ENCODE measurements around the gene DAB2IP.
A peak's percentile ranks its signal among the peaks of the same experiment; 100 is the strongest.

DAB2IP gene

DNA sequence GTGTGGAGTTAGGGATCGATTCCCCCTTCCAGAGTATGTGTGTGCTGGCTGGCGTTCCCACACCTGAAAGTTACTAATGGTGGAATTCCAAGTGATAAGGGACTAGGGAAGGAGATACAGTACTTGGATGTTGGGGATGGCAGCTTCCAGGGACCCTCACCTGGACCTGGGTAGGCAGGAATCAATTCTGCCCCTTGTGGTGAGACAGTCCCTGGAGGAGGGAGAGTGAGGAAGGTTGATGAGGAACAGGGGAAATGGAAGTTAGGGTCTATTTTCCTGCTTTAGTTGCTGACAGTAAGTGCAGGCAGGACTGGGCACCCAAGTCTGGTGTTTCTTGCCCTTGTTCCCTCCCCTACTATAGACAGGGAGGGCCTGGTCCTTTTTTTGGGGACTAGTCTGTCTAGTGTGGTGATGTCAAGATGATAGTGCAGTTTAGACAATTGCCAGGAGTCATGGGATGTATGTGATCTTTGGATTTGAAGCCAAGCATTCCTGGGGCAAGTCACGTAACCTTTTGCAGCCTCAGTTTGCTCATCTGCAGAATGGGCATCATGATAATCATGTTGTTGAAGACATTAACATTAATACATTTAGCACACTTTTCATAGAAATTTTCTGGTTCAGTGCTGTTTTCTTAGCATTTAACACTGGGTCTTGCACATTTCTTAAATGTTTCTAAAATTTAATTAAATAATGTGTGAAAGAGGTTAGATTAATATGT, 51.7 kb downstream of the DAB2IP start:
- no peak overlapping the region for H3K27ac ChIP-seq
- no peak for TF ChIP-seq ZFX (IDR thresholded peaks at IDR 0.05; ENCODE audit: borderline replicate concordance)
- TF ChIP-seq, protein P1, sequence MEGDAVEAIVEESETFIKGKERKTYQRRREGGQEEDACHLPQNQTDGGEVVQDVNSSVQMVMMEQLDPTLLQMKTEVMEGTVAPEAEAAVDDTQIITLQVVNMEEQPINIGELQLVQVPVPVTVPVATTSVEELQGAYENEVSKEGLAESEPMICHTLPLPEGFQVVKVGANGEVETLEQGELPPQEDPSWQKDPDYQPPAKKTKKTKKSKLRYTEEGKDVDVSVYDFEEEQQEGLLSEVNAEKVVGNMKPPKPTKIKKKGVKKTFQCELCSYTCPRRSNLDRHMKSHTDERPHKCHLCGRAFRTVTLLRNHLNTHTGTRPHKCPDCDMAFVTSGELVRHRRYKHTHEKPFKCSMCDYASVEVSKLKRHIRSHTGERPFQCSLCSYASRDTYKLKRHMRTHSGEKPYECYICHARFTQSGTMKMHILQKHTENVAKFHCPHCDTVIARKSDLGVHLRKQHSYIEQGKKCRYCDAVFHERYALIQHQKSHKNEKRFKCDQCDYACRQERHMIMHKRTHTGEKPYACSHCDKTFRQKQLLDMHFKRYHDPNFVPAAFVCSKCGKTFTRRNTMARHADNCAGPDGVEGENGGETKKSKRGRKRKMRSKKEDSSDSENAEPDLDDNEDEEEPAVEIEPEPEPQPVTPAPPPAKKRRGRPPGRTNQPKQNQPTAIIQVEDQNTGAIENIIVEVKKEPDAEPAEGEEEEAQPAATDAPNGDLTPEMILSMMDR (IDR thresholded peaks at IDR 0.05): peak; percentile 10; the same call in 1 of the 2 replicates

DNA sequence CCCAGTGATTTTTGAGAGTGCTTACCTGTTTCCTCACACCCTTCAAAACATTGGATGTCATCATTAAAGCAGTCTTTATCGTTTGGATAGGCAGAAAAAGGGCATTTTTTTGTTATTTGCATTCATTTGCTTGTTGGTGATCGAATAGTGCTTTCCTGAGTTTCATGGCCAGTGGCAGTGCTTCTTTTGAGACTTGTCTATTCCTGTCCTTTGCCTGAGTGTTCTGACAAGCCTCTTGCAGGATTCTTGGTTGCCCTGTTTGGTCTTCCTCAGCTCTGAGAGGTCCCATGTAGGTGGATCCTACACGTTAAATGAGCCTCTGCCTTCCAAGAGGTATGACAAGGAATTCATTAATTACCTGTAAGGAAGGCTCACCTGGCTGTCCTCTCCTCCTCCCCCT, 52.8 kb downstream of the DAB2IP start:
- no peak overlapping the region for H3K27ac ChIP-seq

DNA sequence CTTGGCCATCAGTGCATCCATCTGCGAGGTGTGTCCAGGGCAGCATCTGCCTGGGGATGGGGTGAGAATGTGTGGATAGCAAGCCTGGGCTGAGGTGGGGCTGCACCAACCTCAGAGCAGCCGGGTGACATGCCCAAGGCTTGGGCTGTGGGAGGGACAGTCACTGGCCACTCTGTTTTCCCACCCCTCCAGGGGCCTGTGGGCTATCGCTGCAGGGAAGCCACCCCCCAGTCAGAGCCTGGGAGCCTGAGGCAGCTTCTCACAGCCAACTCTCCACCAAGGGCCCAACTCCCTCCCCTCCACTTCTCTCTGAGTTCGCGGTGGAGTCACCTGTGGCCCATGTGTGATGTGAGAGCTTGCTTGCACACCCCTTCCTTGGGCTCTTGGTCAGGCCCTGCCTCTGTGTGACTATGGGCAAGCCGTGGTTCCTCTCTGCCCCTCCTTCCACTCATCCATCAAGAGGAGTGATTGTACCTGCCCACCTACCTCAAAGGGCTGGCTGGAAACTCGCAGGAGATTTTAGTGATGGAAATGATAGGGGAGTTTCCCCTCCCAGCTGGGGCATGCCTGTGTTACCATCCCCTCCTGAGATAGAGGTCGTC, 54.8 kb downstream of the DAB2IP start:
- no peak overlapping the region for H3K27ac ChIP-seq
- no peak for TF ChIP-seq ZFX (IDR thresholded peaks at IDR 0.05; ENCODE audit: borderline replicate concordance)
- TF ChIP-seq, protein P1 (IDR thresholded peaks at IDR 0.05): no peak

More for the DNA sequence above, 52.8 kb downstream of the DAB2IP start:
- TF ChIP-seq ZFX (IDR thresholded peaks at IDR 0.05; ENCODE audit: borderline replicate concordance): no peak
- TF ChIP-seq, protein P1 (IDR thresholded peaks at IDR 0.05): no peak

DNA sequence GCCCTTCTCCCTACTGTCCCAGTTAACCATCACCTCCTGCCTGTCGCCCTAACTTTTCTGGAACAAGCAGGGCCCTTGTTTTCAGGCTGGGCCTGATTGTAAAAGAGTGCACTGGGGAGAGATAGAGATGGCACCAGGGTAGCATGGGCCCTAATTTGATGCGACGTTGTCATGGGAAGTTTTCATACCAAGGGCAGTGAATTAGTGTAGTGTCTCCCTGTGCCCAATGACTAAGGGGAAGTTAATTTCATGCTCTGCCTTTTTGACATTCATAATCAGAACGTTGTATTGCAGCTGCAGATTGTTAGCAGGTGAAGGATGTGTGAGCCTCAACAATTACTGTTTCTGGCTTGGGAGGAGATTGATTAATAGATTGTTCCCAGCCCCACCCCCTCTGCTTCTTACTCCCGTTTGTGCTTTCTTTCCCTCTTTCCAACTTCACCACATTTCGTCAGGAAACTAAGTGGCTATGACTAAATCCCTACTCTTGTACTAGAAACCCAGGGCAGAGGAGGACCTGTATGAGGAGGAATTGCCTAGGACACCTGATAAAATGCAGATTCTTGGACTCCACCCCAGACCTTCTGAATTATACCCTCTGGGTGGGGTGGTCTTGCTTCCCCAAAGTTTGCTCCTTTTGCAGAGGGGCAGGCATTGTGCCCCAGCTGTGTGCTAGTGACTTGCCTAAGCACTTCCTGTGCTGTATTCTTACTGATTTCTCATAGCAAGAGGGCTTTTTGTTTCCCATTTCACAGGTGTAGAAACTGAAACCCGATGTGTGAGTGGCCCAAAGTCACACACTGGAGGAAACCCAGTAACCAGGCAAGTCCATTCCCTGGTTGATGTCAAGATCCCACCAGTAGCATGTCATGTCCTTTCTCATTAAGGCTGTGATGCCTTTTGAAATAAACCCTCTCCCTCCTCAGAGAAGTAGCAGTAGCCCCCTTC, 56.3 kb downstream of the DAB2IP start:
- no peak overlapping the region for H3K27ac ChIP-seq
- no peak for TF ChIP-seq ZFX (IDR thresholded peaks at IDR 0.05; ENCODE audit: borderline replicate concordance)
- TF ChIP-seq, protein P1 (IDR thresholded peaks at IDR 0.05): no peak

DNA sequence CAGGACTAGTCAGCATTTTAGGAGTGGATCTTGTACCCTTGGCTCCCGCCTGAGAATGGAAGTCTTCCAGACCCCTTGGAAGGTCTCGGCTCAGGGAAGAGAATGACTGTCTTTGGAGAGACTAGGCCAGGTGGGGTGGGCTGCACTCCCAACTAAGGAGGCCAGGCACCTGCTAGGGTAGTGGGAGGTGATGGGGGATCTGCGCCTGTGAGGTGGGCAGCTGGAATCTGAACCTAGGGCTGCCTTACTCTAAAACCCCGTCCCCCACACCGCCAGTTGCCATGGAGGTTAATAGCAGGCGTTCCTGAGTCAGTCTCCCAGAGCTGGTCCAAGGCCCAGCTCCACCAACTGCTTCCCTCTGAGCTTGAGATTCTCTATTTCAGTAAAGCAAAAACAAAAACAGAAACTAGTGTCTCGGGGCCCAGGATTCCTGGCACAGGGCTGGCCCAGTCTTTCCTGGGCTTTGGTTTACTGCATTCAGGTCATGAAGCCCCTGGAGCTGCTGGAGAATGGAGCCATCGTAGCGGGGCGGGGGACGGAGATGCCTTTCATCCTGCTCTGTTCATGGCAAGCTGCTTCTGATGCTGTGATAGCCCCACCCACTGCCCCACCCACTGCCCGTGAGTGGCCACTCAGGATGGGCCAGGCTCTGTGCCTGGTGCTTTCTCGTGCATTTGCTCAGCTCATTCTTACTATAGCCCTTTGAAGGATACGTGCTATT, 57.5 kb downstream of the DAB2IP start:
- H3K27ac ChIP-seq: no peak overlapping the region
- TF ChIP-seq, protein P1 (IDR thresholded peaks at IDR 0.05): no peak
- TF ChIP-seq ZFX (IDR thresholded peaks at IDR 0.05; ENCODE audit: borderline replicate concordance): no peak

DNA sequence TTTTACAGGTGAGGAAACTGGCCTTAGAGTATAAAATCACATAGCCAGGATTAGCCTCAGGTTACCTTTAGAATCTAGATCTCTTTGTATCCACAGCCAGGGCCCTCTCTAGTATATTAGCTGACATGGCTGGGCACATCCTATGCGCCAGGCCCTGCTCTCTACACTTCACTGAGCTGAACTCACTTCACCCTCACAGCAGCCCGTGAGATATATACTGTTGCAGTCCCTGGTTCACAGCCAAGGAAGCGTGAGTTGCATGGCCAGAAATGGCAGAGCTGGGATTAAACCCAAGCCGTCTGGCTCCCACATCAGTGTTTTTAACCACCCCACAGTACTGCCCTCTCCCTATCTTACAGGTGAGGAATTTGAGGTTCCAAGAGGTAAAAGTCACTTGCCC, 58.4 kb downstream of the DAB2IP start:
- no peak overlapping the region for H3K27ac ChIP-seq
- no peak for TF ChIP-seq ZFX (IDR thresholded peaks at IDR 0.05; ENCODE audit: borderline replicate concordance)
- TF ChIP-seq, protein P1 (IDR thresholded peaks at IDR 0.05): no peak
